Central memory CD8-positive, alpha-beta T cell (primary cell): ENCODE measurements around the gene TADA2B.
"Not testable (repeated sequence)": the region's sequence is repeated elsewhere in the genome, so short reads cannot be mapped to it uniquely, and the experiment has no call there.

Source experiments
- ATAC-seq: fragments of 150-1000 bp; cut with Tn5 transposase; replicated peaks from 2 replicates; pipeline ENCODE4 v1.10.0; 2022; ENCODE audit warnings: mild to moderate bottlenecking, moderate FRiP score, moderate number of reproducible peaks; ENCODE audit not compliant: poor library complexity, severe bottlenecking; ENCODE audit errors: extremely low read depth
- DNase-seq, 2 donors: peaks; one replicate each; pipeline ENCODE4 v3.0.0; 2021; ENCODE audit warnings: low spot score in 2 of 2
- H3K27ac Mint-ChIP-seq: one replicate; pipeline ENCODE4 v1.8.0; 2022; ENCODE audit warnings: low read depth, mild to moderate bottlenecking, moderate library complexity, mixed read lengths
- H3K27me3 Mint-ChIP-seq: one replicate; pipeline ENCODE4 v1.8.0; 2022; ENCODE audit warnings: mixed read lengths
- H3K36me3 Mint-ChIP-seq: one replicate; pipeline ENCODE4 v1.8.0; 2022; ENCODE audit warnings: mild to moderate bottlenecking, moderate library complexity, mixed read lengths; ENCODE audit not compliant: insufficient read depth
- H3K4me1 Mint-ChIP-seq: one replicate; pipeline ENCODE4 v1.8.0; 2022; ENCODE audit warnings: mixed read lengths
- H3K4me3 Mint-ChIP-seq: one replicate; pipeline ENCODE4 v1.8.0; 2022; ENCODE audit warnings: mild to moderate bottlenecking, moderate library complexity, mixed read lengths
- H3K9me3 Mint-ChIP-seq: one replicate; pipeline ENCODE4 v1.8.0; 2022; ENCODE audit warnings: mixed read lengths

TADA2B gene

DNA sequence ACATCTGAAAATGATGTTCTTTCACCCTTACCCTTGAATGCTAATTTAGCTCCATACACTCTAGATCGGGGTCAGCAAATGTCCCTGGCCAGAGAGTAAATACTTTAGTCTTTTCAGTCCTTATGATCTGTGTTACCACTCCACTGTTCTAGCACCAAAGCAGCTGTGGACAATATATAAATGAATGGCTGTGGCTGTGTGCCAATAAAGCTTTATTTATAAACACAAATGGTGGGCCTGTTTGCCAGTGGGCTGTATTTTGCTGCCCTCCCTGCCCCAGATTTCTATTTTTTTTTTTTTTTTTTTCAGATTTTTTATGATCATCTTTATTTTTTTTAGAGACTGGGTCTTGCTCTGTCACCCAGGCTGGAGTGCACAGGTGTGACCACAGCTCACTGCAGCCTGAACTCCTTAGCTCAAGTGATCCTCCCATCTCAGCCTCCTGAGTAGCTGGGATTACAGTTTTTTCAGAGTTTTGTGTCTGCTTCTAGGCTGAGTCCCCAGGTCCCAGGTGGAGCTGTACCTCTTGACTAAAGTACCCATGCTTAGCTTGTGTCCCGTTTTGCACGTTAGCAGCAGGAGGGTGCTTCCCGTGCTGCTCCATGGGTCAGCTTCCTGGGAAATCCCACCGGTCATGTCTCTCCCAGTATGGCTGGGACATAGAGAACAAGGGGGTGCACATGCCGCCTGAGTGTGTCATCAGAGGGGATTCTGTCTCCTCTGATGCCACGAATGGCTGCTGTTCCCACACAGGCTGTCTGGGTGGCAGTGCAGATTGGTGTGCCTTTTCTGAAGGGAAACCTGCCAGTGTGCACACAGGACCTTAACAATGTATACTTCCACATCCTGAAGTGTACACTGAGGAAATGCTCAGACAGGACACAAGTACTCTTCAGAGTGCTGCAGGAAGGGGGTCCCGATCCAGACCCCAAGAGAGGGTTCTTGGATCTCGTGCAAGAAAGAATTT is 40.7 kb downstream of the TADA2B start:
- no peak for DNase-seq
- Mint-ChIP-seq H3K4me3 (peak overlapping the region; percentile 28), H3K36me3 (no peaks in the 10 kb centered on the region)

DNA sequence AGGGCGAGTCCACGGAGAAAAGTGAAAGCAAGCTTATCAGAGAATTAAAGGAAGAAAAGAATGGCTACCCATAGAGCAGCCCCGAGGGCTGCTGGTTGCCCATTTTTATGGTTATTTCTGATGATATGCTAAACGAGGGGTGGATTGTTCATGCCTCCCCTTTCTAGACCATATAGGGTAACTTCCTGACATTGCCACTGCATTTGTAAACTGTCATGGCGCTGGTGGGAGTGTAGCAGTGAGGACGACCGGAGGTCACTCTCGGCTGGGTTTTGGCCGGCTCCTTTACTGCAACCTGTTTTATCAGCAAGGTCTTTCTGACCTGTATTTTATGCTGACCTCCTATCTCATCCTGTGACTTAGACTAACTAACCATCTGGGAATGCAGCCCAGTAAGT is 41.4 kb downstream of the TADA2B start:
- H3K36me3 Mint-ChIP-seq, H3K4me1 Mint-ChIP-seq, H3K27ac Mint-ChIP-seq, ATAC-seq, H3K9me3 Mint-ChIP-seq, DNase-seq: not testable (repeated sequence)
- peak overlapping the region; percentile 28 for H3K4me3 Mint-ChIP-seq
- H3K27me3 Mint-ChIP-seq, result peaks cover 77% of the 10 kb centered on the region

More for the DNA sequence above, 40.7 kb downstream of the TADA2B start:
- H3K9me3 Mint-ChIP-seq, result no peaks in the 10 kb centered on the region
- H3K27me3 Mint-ChIP-seq, result peaks cover 70% of the 10 kb centered on the region
- no peaks in the 10 kb centered on the region for H3K4me1 Mint-ChIP-seq
- H3K27ac Mint-ChIP-seq, result no peak overlapping the region
- no peak for ATAC-seq

DNA sequence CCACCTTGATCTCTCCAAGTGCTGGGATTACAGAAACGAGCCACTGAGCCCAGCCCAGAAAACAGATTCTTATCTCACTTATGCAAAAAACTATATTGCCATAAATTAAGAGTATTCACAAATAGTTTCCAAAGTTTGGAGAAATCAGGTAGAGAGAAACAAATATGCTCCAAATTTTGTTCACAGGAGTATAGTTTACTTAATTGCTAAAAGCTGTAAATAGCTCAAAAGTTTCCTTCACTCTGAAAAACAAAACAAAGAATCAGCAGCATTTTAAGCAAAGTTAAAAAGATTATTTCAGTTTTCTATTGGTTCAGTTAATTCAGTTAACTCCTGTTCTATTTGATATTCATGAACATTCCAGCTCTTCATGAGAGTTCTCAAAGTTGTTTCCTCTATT is 43.2 kb downstream of the TADA2B start:
- peaks cover 75% of the 10 kb centered on the region for H3K27me3 Mint-ChIP-seq
- H3K36me3 Mint-ChIP-seq, result no peaks in the 10 kb centered on the region
- ATAC-seq (no peak), DNase-seq (no peak)
- H3K4me3 Mint-ChIP-seq, result no peak overlapping the region
- no peaks in the 10 kb centered on the region for H3K9me3 Mint-ChIP-seq
- H3K27ac Mint-ChIP-seq, result no peak overlapping the region
- no peaks in the 10 kb centered on the region for H3K4me1 Mint-ChIP-seq

DNA sequence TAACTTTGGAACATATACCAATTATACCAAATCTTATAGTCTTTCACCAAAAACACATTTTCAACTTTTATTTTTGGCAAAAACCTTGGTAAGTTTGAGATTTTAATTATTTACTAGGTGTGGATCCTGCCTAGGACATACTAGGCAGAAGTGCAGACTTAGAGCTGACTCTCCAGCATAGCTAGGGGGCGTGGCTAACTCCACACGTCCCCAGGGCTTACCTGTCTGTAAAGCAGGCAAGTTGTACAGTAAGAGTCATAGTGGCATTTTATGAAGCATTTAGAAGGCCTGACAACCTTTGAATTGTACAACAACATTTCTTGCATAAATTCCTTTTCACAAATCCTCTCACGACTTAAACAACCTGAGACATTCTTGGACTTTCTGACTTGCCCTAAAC is 43.9 kb downstream of the TADA2B start:
- Mint-ChIP-seq H3K27ac (no peak overlapping the region), H3K4me1 (no peaks in the 10 kb centered on the region), H3K9me3 (no peaks in the 10 kb centered on the region), H3K4me3 (no peak overlapping the region), H3K36me3 (no peaks in the 10 kb centered on the region), H3K27me3 (peaks cover 70% of the 10 kb centered on the region)
- ATAC-seq (no peak), DNase-seq (no peak)

DNA sequence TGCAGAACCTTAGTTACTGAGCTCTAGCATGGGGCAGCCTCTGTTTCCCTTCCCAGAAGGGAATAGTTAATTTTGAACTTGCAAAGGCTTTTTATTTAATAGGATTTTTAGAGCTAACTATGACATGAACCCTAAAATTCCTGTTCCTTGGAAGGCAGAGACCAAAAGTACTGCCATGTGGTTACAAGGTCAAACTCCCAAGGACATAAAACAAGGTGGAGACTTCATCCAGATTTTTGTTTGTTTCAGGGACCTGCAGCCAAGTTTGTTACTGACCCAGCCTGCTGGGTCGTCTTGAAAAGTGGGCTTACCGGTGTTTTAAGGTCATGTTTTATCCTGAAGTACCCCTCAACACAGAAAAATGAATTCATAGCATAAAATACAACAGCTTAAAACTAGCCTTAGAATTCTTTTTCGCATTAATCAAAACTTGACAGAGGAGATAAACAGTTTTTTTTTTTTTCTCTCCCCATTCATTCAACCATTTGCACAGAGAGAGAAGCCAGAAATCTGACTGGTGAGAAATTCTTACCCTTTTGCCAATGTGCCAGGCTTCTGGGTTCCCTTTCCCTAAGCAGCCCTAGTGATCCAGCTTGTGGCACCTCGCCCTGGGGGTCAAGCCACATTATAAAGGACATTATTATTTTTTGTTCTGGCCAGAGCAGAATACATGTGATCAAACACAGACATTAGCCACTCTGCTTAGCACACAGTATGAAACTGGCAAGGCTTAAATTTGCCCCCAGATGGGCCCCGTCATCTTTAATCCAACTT is 46.2 kb downstream of the TADA2B start:
- H3K4me3 Mint-ChIP-seq, result no peak overlapping the region
- peaks cover 2% of the 10 kb centered on the region for H3K36me3 Mint-ChIP-seq
- no peak for ATAC-seq
- no peak overlapping the region for H3K27ac Mint-ChIP-seq
- peaks cover 68% of the 10 kb centered on the region for H3K27me3 Mint-ChIP-seq
- DNase-seq, result no peak
- no peaks in the 10 kb centered on the region for H3K4me1 Mint-ChIP-seq
- no peaks in the 10 kb centered on the region for H3K9me3 Mint-ChIP-seq

DNA sequence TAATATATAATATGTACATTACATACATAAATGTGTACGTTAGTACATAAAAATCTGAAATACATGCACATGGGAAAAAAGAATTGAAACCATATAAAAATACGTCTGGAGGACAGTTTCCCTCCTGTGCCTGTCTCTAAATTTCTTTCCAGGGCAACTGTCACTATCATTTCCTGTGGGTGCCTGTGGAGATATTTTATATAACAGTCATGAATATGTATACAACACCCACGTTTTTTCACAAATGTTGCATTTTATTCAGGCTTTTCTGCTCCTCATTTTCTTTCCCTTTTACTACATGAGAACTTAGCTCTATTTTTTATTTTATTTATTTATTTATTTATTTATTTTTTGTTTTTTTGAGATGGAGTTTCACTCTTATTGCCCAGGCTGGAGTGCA is 48.9 kb downstream of the TADA2B start:
- Mint-ChIP-seq H3K27ac (no peak overlapping the region), H3K4me1 (no peaks in the 10 kb centered on the region), H3K4me3 (no peak overlapping the region), H3K36me3 (peaks cover 2% of the 10 kb centered on the region), H3K27me3 (peaks cover 62% of the 10 kb centered on the region), H3K9me3 (no peaks in the 10 kb centered on the region)
- ATAC-seq (no peak), DNase-seq (no peak)

DNA sequence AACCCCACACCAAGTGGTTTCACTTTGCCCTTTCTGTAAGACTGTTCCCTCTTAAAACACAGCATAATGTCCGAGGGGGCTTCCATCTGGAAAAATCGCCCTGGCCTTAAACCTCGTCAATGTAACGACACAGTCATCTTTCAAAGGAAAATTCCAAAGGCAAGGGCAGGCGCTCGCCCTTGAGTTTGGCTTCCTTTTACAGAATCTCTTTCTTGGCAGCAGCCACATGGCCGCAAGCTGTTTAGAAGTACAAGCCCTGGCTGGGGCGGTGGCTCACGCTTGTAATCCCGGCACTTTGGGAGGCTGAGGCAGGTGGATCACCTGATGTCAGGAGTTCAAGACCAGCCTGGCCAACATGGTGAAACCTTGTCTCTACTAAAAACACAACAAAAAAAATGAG is 51.7 kb downstream of the TADA2B start:
- H3K27me3 Mint-ChIP-seq, result peaks cover 48% of the 10 kb centered on the region
- DNase-seq (no peak), ATAC-seq (no peak)
- no peaks in the 10 kb centered on the region for H3K9me3 Mint-ChIP-seq
- no peak overlapping the region for H3K4me3 Mint-ChIP-seq
- H3K27ac Mint-ChIP-seq, result no peak overlapping the region
- H3K4me1 Mint-ChIP-seq, result no peaks in the 10 kb centered on the region
- peaks cover 2% of the 10 kb centered on the region for H3K36me3 Mint-ChIP-seq

DNA sequence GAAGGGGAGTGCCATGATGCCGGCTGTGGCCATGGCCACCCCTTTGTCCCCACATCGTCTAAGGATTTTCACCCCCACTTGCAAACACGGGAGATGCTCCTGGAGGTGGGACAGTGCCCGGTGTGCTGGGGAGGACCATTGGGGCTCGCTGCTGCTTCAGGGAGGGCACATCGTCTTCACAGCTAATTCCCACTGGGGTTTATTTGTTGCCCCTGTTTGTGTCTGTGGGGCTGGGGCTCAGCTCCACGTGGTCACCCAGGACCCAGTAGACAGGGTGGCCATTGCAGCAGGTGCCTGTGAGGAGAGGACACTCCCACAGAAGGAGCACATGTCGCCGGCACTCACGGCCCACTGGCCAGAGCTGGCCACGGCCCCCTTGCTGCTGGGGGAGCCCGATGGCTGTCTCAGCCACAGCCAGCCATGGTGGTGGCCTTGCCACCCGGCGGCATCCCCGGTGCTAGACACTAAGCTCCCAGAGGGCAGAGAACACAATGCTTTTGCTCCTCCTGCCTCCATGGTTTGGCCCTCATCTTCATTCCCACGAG is 52.5 kb downstream of the TADA2B start:
- ATAC-seq, result no peak

DNA sequence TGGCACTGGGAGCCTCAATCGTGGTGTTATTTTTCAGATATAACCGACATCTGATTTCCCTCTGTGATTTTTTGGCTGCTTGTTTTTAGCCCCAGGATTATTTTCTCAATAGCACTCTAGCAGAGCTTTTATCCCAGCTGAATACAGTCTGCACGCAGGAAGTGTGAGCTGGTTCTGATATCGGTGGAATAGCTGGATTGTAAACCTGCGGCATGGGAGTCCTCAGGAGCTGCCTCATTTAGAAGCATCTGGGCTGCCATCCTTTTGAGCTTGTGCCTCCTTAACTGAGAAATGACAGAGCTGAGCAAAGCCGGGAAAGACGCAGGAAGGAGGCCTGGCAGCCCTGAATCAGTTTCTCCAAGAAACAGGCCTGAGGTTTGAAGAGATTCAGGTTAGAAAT is 53.1 kb downstream of the TADA2B start:
- H3K9me3 Mint-ChIP-seq, result no peaks in the 10 kb centered on the region
- H3K27ac Mint-ChIP-seq, result no peak overlapping the region
- H3K36me3 Mint-ChIP-seq, result peaks cover 2% of the 10 kb centered on the region
- H3K4me3 Mint-ChIP-seq, result no peak overlapping the region
- no peaks in the 10 kb centered on the region for H3K4me1 Mint-ChIP-seq
- ATAC-seq (no peak), DNase-seq (no peak)
- H3K27me3 Mint-ChIP-seq, result peaks cover 38% of the 10 kb centered on the region

More for the DNA sequence above, 52.5 kb downstream of the TADA2B start:
- no peak overlapping the region for H3K27ac Mint-ChIP-seq
- H3K27me3 Mint-ChIP-seq, result peaks cover 43% of the 10 kb centered on the region
- no peaks in the 10 kb centered on the region for H3K4me1 Mint-ChIP-seq
- no peaks in the 10 kb centered on the region for H3K9me3 Mint-ChIP-seq
- no peak overlapping the region for H3K4me3 Mint-ChIP-seq
- peaks cover 2% of the 10 kb centered on the region for H3K36me3 Mint-ChIP-seq
- DNase-seq, result no peak

DNA sequence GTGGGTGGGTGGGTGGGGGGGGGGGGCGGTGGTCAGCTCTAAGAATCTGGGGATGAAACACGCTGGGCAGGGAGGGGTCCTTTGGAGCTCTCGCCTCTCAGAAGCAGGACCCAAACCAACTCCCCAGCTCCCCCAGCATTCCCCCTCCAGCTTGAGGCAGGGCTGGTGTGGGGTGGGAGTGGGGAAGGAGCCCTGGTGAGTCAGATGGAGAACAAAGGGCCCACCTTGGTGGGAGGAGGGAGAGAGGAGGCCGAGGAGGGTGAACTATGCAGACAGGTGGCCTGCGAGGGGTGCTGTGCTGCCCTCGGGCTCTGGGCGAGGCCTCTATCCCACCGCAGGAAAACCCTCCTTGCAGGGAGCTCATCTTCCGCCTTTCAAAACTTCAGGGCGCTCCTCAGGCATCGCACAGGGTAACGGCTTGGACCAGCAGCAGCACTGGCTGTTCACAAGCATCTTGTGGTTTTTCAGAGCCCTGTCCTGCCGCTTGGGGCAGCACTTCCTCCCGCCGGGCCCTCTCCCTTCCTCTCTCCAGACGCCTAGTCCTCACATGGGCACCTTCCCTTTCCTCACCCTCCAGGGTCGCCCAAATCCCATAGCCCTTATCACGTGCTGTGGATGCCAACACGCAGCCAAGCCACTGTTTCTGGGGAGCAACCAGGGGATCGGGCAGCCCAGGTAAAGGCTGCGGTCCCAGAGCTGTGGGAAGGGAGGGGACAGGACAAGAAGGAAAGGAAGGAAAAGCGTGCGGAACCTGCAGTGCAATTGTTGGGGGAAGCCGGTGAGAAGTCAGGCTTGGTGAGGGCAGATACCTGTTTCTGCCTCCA is 58.7 kb downstream of the TADA2B start:
- Mint-ChIP-seq H3K27ac (no peak overlapping the region), H3K27me3 (peaks cover 5% of the 10 kb centered on the region), H3K36me3 (peaks cover 4% of the 10 kb centered on the region), H3K4me1 (peaks cover 18% of the 10 kb centered on the region), H3K9me3 (no peaks in the 10 kb centered on the region), H3K4me3 (peak overlapping the region; percentile 83)
- ATAC-seq, result peak; percentile 57
- DNase-seq, result peak; percentile 24 to 31

DNA sequence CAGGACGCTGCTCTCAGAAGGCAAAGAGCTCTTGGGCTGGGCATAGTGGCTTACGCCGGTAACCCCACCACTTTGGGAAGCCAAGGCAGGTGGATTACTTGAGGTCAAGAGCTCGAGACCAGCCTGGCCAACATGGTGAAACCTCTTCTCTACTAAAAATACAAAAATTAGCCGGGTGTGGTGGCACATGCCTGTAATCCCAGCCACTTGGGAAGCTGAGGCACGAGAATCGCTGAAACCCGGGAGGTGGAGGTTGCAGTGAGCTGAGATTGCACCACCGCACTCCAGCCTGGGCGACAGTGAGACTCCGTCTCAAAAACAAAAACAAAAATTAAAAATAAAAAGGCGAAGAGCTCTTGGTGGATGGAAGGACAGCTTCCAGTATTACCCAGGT is 59.3 kb downstream of the TADA2B start:
- peaks cover 18% of the 10 kb centered on the region for H3K4me1 Mint-ChIP-seq
- not testable (repeated sequence) for H3K27me3 Mint-ChIP-seq, H3K9me3 Mint-ChIP-seq, ATAC-seq, DNase-seq, H3K36me3 Mint-ChIP-seq
- H3K4me3 Mint-ChIP-seq, result peak overlapping the region; percentile 83
- peak overlapping the region; percentile 80 for H3K27ac Mint-ChIP-seq

DNA sequence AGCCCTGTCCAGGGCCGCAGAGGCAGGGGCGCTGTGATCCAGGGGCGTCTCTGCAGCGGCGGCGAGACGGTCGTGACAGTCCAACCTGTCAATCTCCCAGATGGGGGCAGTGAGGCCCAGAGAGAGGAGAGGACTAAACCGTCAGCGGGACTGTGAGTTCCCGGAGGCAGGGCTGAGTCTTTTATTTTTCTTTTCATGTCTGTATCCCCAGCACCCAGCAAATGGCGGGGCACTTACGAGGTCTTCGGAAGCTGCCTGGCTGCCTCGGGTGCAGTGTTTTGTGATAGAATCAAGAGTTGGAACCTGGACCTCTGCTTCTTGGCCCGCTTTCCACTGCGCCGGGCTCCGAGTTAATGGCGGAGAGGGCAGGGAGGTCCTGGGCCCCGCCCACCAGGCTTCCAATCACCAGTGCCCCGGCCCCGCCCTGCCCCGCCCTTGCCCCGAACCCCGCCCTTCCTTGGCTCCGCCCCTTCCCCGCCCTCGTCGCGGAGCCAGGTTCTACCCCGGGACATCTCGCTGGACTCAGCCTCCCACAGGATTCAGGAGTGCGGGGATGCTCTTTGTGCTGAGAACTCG is 59.9 kb downstream of the TADA2B start:
- peak; percentile 46 to 48 for DNase-seq
- peak; percentile 81 for ATAC-seq

More for the DNA sequence above, 59.9 kb downstream of the TADA2B start:
- Mint-ChIP-seq H3K27me3 (no peaks in the 10 kb centered on the region), H3K4me3 (peak overlapping the region; percentile 83), H3K27ac (peak overlapping the region; percentile 80), H3K4me1 (peaks cover 18% of the 10 kb centered on the region), H3K9me3 (no peaks in the 10 kb centered on the region), H3K36me3 (peaks cover 4% of the 10 kb centered on the region)
